ENCODE data around the gene CPT1C. TPM values are rescaled to one million over a fixed set of nuclear protein-coding genes. Genes with fewer than 3 reads are reported as not detected.
A peak's percentile ranks its signal among the peaks of the same experiment; 100 is the strongest.

Gene CPT1C
- total and polyA plus RNA-seq, 10 donors: 5.2 to 17.0 (median 15.5) TPM

- Histone ChIP-seq H3K27me3 (replicated peaks in 1 of 7) (no peaks in the 10 kb centered on the region), H3K4me1 (peaks cover 0 to 39% (median 6%) of the 10 kb centered on the region in 6 donors), H3K27ac (no peak overlapping the region), H3K9me3 (no peaks in the 10 kb centered on the region), H3K4me3 (no peak overlapping the region), H3K36me3 (peaks cover 4 to 100% (median 96%) of the 10 kb centered on the region in 6 donors)
- no peak for DNase-seq
- intact Hi-C loops (cut with DNase I; ENCODE audit: low total_unique reads): no loop called here
- peak in 2 of 3 donors; percentile 30 to 63 for TF ChIP-seq POLR2AphosphoS5 (IDR thresholded peaks at IDR 0.05)
- TF ChIP-seq, protein P1, sequence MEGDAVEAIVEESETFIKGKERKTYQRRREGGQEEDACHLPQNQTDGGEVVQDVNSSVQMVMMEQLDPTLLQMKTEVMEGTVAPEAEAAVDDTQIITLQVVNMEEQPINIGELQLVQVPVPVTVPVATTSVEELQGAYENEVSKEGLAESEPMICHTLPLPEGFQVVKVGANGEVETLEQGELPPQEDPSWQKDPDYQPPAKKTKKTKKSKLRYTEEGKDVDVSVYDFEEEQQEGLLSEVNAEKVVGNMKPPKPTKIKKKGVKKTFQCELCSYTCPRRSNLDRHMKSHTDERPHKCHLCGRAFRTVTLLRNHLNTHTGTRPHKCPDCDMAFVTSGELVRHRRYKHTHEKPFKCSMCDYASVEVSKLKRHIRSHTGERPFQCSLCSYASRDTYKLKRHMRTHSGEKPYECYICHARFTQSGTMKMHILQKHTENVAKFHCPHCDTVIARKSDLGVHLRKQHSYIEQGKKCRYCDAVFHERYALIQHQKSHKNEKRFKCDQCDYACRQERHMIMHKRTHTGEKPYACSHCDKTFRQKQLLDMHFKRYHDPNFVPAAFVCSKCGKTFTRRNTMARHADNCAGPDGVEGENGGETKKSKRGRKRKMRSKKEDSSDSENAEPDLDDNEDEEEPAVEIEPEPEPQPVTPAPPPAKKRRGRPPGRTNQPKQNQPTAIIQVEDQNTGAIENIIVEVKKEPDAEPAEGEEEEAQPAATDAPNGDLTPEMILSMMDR (IDR thresholded peaks at IDR 0.05 in 8 of 11, conservative IDR thresholded peaks at IDR 0.05 in 3 of 11): no peak
- TF ChIP-seq POLR2A (IDR thresholded peaks at IDR 0.05): no peak
- WGBS, 5 donors: 86 to 96% (median 92%) methylated on average over 17 to 22 of the region's 22 CpGs
Measured at GRCh38 chr19:49657493-49658138, 33.3 kb upstream of the CPT1C start.

DNA sequence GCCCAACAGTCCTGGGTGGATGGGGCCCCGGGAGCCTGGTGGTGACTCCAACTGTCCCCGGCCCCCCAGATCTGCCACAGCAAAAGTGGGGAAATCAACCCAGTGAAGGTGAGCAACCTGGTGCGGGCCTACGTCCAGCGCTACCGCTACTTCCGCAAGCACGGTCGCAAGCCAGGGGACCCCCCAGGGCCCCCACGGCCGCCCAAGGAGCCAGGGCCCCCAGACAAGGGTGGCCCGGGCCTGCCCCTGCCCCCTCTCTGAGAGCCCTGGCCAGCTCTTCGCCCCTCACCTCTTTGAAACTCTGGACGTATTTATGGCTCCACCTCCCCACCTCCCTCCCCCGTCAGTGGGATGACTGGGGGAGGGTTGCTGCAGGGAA lies 32.8 kb upstream of the CPT1C start:
- no peak for DNase-seq
- H3K36me3 ChIP-seq: peaks cover 4 to 100% (median 95%) of the 10 kb centered on the region in 6 donors
- H3K9me3 ChIP-seq: no peaks in the 10 kb centered on the region
- TF ChIP-seq POLR2A (IDR thresholded peaks at IDR 0.05) (no peak), POLR2AphosphoS5 (IDR thresholded peaks at IDR 0.05) (peak in 1 of 3 donors; percentile 1)
- TF ChIP-seq, protein P1 (IDR thresholded peaks at IDR 0.05 in 8 of 11, conservative IDR thresholded peaks at IDR 0.05 in 3 of 11): no peak
- no peak overlapping the region for H3K27ac ChIP-seq
- no peak overlapping the region for H3K4me3 ChIP-seq
- WGBS, 5 donors: 83 to 94% (median 89%) methylated on average over 7 to 15 of the region's 15 CpGs
- peaks cover under 1 to 44% (median 11%) of the 10 kb centered on the region in 6 donors for H3K4me1 ChIP-seq
- intact Hi-C loops (cut with DNase I; ENCODE audit: low total_unique reads): no loop called here
- H3K27me3 ChIP-seq (replicated peaks in 1 of 7): no peaks in the 10 kb centered on the region

DNA sequence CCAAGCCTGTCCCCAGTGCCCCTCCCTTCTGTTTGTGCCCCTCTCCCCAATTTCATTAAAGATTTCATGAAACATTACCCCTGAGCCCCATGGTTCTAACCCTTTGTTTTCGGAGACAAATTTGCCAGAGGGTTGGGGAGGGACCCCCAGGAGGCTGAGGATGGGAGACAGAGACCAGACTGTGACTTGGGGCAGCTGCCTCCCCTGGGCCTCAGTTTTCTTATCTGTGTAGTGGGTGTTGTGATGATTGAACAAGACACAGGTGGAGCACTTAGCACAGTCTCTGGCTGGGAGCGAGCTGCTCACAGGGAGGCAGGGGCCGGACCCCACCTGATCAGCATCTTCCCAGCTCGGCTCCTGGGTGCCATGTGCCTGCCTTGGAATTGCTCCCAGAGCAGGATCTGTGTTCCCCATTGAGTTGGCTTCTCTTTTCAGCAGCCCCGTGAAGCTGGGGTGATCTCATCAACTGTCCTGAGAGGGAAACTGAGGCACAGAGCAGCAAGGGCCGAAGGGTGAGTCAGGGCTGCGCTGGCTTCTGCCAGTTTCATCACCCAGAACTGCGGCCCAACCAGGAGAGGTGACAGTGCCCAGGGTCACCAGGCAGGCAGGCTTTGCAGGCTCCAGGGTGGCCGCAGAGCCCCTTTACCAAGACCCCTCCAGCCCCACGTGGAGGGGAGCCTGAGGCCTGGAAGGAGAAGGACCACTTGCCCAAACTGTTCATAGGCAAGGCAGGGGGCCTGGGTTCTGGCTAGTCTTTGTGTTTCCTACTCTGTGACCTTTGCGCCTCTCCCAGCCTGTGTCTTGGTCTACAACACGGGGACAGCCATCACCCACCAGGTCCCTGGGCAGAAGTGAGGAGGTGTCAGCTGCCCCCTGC lies 32.1 kb upstream of the CPT1C start:
- Histone ChIP-seq H3K4me1 (peaks cover 7 to 45% (median 16%) of the 10 kb centered on the region in 6 donors), H3K27ac (peak overlapping the region in 1 of 8 donors; percentile 18), H3K27me3 (replicated peaks in 1 of 7) (no peaks in the 10 kb centered on the region), H3K36me3 (peaks cover 4 to 98% (median 89%) of the 10 kb centered on the region in 6 donors), H3K4me3 (no peak overlapping the region), H3K9me3 (no peaks in the 10 kb centered on the region)
- no peak for DNase-seq
- TF ChIP-seq, protein P1 (IDR thresholded peaks at IDR 0.05 in 8 of 11, conservative IDR thresholded peaks at IDR 0.05 in 3 of 11): no peak
- no peak for TF ChIP-seq POLR2A (IDR thresholded peaks at IDR 0.05)
- peak in 2 of 3 donors; percentile 23 to 71 for TF ChIP-seq POLR2AphosphoS5 (IDR thresholded peaks at IDR 0.05)
- intact Hi-C loops (cut with DNase I; ENCODE audit: low total_unique reads): no loop called here
- WGBS, 5 donors: 88 to 97% (median 93%) methylated on average over 9 to 12 of the region's 12 CpGs

Data from spleen (tissue), 11 donors.